ENCODE results near the gene RPS6KA2.

- TF ChIP-seq CTCF (conservative IDR thresholded peaks at IDR 0.05) = no peak
- no peak for TF ChIP-seq ZFX (IDR thresholded peaks at IDR 0.05)
These were observed 31.2 kb upstream of the RPS6KA2 start for GRCh38 chr6:166658115-166658791.

All from C4-2B (cell line).